G401 (cell line): Measurements from ENCODE around the gene GARNL3. TPM values are rescaled to one million over a fixed set of nuclear protein-coding genes. Genes with fewer than 3 reads are reported as not detected.

Experiments
- DNase-seq: peaks from one replicate; pipeline ENCODE4 v3.0.0-alpha.2; 2015; ENCODE audit warnings: low spot score
- in situ Hi-C: cut with HindIII; loops from 2 replicates; pipeline ENCODE4 v1.10.0; 2016; ENCODE audit warnings: low sequenced_read_pairs, mixed read lengths
- total RNA-seq: library from RNA; depleted of rRNA; stranded (reverse); fragments of >200 nt; shearing (Covaris generic); gene quantifications from 2 replicates; pipeline ENCODE4 v1.2.3, GENCODE V29; 2014

Gene GARNL3
- total RNA-seq, 1 experiment from 2014 or later, result 14.3 TPM

DNA sequence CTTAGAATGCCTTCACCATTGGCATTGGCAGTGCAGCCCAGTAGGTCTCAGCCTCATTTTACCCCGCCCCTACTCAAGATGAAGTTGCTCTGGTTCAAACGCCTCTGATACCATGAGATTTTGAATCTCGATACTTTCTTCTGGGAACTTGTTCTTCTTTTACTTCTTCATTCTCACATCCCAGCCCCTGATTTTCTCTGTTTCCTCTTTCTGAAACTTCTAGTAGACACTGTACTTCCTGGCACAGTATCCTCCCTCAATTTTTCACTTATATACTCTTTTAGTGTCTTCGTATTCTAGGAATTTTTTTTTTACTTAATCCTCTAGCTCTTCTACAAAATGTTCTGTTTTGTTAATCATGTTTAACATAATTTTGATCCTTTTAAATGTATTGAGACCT is 146.5 kb downstream of the GARNL3 start:
- in situ Hi-C loops, result no loop called here
- DNase-seq, result no peak

DNA sequence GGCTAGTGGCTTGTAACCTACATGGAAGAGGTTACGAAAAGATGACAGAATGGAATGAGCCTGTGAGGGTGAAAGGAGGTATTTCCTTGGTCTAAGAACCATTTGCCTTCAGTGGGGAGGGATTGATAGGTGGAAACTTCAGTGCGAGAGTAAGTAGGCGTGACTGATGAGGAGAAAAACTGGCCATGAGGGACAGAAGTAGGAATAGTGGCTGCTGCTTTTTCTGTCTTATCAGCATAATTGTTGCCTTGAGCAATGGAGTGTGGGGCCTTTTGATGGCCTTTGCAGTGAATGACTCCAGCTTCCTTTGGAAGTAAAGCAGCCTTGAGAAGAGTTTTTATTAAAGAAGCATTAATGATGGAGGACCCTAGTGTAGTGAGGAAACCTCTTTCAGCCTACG is 150.6 kb downstream of the GARNL3 start:
- DNase-seq, result no peak
- in situ Hi-C loops, result no loop called here

DNA sequence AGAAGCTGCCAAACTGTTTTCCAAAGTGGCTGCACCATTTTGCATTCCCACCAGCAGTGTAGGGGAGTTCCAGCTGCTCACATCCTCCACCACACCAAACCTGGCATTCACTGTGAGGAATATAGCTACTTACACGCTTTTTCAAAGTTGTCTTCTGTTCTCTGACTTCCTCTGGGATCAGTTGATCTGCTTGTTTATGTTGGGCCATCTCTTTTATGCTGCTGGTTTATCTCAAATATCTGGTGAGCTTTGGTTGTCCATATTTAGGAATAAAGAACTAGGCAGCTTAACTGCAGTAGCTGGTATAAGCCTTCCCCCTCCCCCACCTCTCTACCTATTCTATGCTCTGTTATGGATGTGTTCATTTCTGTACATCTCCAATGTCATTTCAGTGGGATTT is 151.1 kb downstream of the GARNL3 start:
- in situ Hi-C loops, result no loop called here
- DNase-seq, result no peak

DNA sequence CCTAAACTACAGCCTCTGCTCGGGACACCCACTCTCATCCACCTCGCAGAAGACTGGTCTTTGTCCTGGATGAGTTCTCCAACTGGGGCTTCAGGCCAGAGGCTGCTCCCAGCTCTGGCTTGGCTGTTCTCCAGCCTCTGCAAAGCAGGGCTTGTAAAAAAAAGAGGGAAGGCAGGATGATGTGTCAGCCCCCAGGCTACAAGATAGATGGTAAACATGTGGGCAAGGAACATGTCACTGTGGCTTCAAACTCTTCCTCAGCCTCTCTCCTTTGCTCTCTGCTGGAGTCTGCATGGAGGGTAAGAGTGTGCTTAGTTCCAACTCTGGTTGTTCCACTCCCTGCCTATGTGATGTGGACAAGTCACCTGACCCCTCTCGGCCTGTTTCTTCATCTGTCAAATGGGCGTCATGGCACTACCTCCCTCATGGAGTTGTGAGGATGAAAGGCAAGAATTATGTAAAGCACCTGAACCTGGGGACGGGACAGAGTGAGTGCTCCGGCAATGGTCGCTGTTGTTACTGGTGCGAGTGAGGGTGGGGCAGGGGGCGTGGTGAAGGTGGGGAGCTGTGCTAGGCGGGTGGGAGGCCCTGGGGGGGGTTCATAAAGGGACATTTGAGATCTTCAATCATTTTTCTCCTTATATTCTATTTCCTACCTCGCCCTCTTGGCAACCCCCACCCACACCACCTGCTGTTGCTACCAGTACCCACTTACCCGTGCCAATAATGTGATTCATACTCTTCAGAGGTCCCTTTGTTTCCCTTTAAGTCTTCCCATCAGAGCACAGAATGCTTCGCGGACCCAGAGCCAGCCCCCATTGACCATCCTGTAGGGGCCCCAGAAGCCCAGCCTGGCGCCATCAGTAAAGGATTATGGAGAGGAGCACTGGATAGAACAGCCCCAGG is 152.8 kb downstream of the GARNL3 start:
- in situ Hi-C loops, result no loop called here
- no peak for DNase-seq

DNA sequence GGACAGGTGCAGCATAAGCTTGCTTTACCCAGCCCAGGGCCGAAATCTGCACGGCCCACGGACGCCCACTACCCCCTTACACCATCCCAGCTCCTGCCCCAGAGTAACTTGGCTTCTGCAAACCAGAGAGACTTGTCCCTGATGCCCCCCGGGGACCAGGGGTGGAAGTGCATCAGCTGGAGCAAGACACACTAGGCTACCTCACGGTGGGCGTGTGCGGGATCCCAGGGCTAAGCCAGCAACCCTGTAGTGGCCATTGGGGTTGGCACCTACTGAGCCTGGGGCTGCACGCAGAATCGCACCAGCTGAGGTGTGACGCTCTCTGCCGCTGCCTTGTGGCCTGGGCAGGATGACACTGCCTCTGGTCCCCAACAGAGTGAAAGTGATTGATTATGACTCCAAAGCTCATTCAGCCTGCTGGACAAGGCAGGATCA is 153.5 kb downstream of the GARNL3 start:
- DNase-seq, result no peak
- in situ Hi-C loops, result no loop called here

DNA sequence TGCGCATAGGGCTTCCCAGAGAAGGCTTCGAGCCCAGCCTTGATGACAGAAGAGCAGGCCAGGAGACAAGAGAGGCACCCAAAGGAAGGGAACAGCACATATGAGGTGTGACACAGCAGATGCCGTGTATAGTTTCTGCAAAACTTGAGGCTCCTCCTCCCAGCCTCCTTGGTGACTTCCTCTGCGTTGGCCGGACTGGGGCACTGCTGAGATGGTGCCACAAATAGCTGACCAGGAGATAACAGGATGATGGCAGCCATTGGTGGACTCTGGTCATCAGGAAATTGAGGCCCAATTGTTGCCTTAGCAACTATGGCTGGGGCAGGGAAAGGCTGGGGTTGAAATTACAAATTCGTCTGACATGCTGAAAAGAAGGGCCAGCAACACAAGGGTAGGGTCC is 154.8 kb downstream of the GARNL3 start:
- DNase-seq, result no peak
- in situ Hi-C loops, result no loop called here

DNA sequence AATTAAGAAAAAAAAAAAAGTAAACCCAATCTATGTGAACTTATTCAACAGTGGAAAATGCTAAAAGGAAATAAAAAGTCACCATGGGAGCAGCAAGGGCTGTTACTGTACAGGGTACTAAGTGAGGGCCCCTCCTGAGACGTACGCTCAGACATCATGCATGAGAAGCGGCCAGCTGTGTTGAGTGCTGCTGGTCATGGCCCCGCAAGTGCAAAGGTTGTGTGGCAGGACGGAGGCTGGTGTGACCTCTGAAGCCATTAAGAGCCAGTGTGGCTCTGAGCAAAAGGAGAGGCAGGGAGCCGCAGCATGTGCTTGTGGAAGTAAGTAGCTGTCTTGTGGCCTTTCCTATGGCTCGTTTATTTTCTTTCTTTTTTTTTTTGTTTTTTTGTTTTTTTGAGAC is 156.5 kb downstream of the GARNL3 start:
- DNase-seq, result no peak
- in situ Hi-C loops, result no loop called here

DNA sequence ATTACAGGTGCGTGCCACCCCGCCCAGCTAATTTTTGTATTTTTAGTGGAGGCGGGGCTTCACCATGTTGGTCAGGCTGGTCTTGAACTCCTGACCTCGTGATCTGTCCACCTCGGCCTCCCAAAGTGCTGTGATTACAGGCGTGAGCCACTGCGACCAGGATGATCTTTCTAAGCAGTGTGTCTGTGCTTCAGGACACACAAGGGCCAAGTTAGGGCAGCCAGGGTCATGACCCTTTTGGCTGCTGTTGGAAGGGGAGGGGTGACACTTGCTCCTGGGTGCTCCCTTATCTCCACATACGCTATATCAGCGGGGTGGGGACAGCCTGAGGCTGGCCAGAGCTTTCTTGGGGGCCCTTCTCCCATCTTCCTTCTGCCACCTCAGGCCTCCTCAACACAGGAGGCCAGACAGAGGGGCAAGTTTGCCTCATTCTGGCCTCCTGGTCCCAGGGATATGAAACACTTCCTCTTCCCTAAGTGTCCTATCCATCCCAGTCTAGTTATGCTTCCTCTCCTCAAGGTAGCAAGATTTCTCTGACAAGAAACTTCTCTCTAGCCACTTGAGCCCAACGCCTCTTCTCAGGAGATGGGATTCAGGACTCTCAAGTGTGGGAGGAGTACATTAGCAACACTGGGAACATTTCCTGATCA is 157.7 kb downstream of the GARNL3 start:
- no peak for DNase-seq
- in situ Hi-C loops, result no loop called here

DNA sequence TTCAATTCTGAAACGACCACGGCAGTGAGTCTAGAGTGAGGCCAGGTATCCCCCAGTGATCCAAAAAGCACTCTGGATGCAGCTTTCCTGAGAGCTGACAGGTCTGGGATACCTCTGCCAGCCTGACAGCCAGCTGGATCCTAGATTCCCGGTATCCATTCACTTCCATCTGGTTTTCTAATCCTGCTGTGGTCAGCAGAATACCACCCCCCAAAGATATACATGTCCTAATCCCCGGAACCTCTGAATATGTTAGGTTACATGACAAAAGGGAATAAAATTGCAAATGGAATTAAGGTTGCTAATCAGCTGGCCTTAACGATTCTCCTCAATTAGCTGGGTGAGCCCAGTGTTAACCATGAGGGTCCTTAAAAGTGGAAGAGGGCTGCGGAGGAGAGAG is 158.2 kb downstream of the GARNL3 start:
- in situ Hi-C loops, result no loop called here
- no peak for DNase-seq

DNA sequence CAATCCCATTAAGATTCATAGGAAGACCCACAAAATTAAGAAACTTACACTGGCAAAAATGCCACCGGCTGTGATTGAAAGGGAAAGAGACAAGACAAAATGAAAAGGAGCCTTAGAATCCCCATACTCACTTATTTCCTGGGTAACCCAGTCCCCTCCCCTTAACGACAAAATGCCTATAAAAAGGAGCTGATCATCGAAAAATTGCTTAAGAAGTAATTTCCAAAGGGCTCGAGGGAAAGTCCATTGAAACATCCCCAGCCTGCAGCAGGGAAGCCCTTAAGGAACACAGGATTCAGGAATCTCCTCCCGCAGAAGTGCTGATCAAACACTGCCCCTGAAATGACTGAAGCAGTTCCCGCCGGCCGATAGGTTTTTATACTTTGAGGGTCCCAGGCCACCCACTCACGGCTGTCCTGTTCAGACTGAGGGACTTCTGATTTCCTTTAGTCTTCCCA is 158.9 kb downstream of the GARNL3 start:
- no peak for DNase-seq
- in situ Hi-C loops, result no loop called here

DNA sequence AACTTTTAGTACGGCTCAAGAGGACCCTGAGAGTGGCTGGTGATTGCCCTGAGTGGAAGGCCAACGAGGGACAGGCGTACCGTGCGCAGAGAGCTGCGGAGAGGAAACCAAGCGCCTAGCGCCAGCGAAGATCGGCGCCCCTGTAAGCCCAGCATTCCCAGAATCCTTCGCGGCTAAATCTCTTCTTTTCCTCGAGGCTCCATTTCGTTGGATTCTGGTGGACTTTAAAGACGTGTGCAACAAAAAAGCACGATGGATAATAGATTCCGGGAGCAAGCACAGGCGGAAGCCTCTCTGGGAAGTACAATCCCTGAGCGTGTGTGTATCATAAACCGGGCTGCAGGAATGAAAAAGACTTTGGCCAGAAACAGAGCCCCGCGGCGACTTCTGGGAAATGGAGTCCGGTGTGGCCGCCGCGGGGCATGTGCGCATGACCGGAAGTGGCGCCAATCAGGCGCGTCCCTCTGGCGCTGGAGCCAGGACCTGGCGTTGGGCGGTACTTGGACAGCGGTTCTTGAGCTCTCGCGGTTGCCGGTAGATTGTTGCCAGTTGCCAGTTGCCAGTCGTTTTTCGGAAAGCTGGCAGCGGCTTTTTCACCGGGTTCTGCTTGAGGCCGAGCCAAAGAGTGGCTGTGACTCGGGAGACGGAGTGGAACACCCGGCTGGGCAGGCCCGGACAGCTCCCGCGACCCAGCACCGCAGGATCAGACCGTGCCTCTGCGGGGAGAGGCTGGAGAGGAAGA is 159.5 kb downstream of the GARNL3 start, which contains the start of gene ZNF79:
ZNF79 (plus strand) TSS at position 449 of the 742 bp plus-strand sequence. CDS start 406 bp downstream, outside the sequence.
- DNase-seq, result peak; percentile 93
- in situ Hi-C loops, result no loop called here

DNA sequence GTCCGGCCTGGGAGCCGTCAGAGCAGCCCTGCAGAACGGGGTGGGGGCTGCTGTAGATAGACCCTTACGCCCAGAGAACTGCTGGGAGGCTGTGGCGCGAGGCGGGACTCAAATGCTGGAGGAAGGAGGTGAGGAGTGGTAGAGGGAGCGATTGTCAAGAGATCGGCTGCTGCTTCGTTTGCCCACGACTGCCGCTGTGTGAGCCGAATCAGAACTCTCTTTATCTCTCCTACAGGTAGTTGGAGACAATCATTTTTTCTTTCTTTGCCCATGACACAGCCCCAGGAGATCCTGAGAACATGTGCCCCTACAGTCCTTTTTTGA is 160.1 kb downstream of the GARNL3 start:
- no peak for DNase-seq
- in situ Hi-C loops, result no loop called here

DNA sequence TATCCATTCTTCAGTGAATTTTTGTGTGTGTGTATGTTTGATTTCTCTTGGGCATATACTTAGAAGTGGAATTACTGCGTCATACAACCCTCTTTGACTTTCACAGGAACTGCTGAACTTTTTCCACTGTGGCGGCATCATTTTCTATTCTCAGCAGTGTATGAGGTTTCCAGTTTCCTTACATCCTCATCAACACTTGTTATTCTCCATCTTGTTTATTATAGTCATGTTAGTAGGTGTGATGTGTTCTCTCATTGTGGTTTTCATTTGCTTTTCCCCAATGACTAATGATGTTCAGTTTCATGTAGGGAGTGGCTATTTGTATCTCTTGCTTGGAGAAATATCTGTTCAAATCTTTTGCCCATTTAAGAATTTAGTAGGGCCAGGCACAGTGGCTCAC is 162.2 kb downstream of the GARNL3 start:
- no peak for DNase-seq
- in situ Hi-C loops, result no loop called here

DNA sequence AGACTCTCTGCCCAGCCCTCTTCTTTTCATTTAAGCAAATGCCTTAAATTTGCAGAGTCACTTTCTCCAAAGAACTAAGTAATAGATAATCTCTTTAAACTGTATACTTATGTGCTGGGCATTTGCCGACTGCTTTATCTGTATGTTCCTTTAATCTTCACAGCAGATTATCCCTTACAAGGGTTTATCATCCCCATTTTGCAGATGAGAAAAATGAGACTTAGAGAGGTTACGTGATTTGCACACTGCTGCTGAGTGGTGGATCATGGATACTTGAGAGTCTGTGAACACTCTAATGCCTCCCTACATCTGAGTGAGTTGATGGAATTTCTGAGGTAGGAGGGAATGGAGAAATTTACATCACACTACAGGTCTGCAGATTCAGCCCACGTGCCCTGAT is 163.8 kb downstream of the GARNL3 start:
- in situ Hi-C loops, result no loop called here
- DNase-seq, result no peak

DNA sequence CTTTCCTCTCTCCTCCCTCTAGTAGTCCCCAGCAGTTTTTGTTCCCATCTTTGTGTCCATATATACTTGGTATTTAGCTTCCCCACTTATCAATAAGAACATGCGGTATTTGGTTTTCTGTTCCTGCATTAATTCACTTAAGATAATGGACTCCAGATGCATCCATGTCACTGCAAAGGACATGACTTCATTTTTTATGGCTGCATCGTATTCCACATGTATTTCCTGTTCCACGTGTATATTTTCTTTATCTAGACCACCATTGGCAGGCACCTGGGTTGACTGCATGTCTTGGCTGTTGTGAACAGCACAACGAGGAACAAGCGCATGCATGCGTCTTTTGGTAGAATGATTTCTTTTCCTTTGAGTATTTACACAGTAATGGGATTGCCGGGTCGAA is 165.8 kb downstream of the GARNL3 start:
- in situ Hi-C loops, result no loop called here
- DNase-seq, result no peak

DNA sequence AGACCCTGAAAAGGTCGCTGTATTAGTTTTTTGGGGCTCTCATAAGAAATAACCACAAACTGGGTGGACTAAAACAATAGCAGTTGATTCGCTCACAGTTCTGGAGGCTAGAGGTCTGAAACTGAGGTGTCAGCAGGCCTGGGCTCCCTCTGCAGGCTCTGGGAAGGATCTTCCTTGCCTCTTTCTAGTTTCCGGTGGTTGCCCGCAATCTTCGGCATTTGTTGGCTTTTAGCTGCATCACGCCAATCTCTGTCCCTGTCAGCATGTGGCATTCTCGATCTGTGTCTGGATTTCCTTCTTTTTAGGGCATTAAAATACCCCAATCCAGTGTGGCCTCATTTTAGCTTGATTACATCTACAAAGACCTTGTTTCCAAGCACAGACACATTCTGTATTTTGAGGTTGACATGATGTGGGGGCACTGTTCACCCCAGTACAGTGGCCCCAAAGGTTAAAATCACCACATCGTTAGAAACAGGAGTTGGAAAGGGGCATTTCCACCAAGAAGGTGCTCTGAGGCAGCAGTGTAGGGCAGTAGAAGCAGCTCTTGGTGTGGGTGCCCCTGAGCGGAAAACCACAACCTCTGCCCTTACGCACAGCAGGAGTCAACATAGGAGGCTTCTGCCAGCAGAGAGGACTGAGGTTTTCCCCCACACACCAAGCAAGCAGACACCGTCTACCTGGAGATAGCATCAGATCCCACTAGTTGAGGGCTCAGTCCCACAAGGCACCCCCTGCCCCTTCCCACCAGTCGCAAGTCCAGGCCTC is 173.1 kb downstream of the GARNL3 start:
- peak; percentile 25 for DNase-seq
- in situ Hi-C loops, result no loop called here

DNA sequence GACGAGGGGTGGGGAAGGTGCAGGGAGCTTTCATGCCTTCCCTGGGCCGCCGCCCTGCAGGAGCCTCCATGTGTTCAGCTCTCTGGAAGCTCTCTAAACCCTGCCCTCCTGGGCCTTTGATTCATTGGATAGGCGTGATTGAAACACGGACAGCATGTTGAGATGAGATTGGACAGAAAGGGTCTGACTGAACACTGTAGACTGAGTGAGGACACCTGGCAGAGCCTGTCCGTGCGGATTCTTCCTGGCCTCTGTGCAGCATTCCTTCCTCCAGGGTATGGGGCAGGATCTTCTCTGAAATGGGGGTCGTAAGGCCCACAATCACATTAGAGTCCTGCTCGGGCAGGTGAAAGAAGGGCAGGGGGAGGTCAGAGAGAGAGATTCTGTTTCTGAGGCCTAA is 173.8 kb downstream of the GARNL3 start:
- in situ Hi-C loops, result no loop called here
- DNase-seq, result no peak
